DOHH2 (cell line): Measurements from ENCODE around the gene RPL9.
"Not testable (repeated sequence)": the region's sequence is repeated elsewhere in the genome, so short reads cannot be mapped to it uniquely, and the experiment has no call there.

Experiments
- H3F3A ChIP-seq: fragments of 200-600 bp; sonication (generic), shearing (Covaris generic); 2 replicates; pipeline ENCODE4 v1.6.0; 2016; ENCODE audit warnings: antibody characterized with exemption, mild to moderate bottlenecking; ENCODE audit not compliant: control insufficient read depth, insufficient read depth
- H3K27ac ChIP-seq: fragments of 200-600 bp; sonication (generic); 2 replicates; pipeline ENCODE4 v1.5.1; 2014; ENCODE audit warnings: low read depth, mild to moderate bottlenecking, low read length, moderate library complexity
- H3K27me3 ChIP-seq: fragments of 200-600 bp; sonication (generic); 2 replicates; pipeline ENCODE4 v1.6.1; 2014; ENCODE audit warnings: mild to moderate bottlenecking, low read length, mixed read lengths; ENCODE audit not compliant: control insufficient read depth
- H3K36me3 ChIP-seq: fragments of 200-600 bp; sonication (generic); 2 replicates; pipeline ENCODE4 v1.6.1; 2014; ENCODE audit warnings: mild to moderate bottlenecking, low read length, moderate library complexity, mixed read lengths; ENCODE audit not compliant: control insufficient read depth
- H3K4me1 ChIP-seq: fragments of 200-600 bp; sonication (generic); 2 replicates; pipeline ENCODE4 v1.6.1; 2014; ENCODE audit warnings: mild to moderate bottlenecking, low read length, mixed read lengths; ENCODE audit not compliant: control insufficient read depth
- H3K4me2 ChIP-seq: fragments of 200-600 bp; sonication (generic); 2 replicates; pipeline ENCODE4 v1.6.0; 2014; ENCODE audit warnings: mild to moderate bottlenecking, low read length, moderate library complexity
- H3K4me3 ChIP-seq: fragments of 200-600 bp; sonication (generic); 2 replicates; pipeline ENCODE4 v1.5.1; 2014; ENCODE audit warnings: mild to moderate bottlenecking, low read length, mixed read lengths
- H3K79me2 ChIP-seq: fragments of 200-600 bp; sonication (generic); 2 replicates; pipeline ENCODE4 v1.6.1; 2014; ENCODE audit warnings: mild to moderate bottlenecking, low read length, mixed read lengths; ENCODE audit not compliant: control insufficient read depth
- H3K9me2 ChIP-seq: fragments of 200-600 bp; sonication (generic); replicated peaks from 2 replicates; pipeline ENCODE4 v1.6.1; 2014; ENCODE audit warnings: mild to moderate bottlenecking, low read length, mixed read lengths; ENCODE audit not compliant: control insufficient read depth
- H3K9me3 ChIP-seq: fragments of 200-600 bp; sonication (generic); 2 replicates; pipeline ENCODE4 v1.6.1; 2014; ENCODE audit warnings: antibody characterized with exemption, low read length, mixed read lengths; ENCODE audit not compliant: control insufficient read depth, insufficient read depth
- H4K20me1 ChIP-seq: fragments of 200-600 bp; sonication (generic); 2 replicates; pipeline ENCODE4 v1.6.0; 2014; ENCODE audit warnings: low read depth, mild to moderate bottlenecking, antibody characterized with exemption, low read length, moderate library complexity; ENCODE audit not compliant: control insufficient read depth, insufficient read depth
- CTCF ChIP-seq: fragments of 200-600 bp; sonication (generic); IDR thresholded peaks from one replicate; pipeline ENCODE4 v1.5.1; 2014; ENCODE audit warnings: antibody characterized with exemption, mild to moderate bottlenecking, low read depth, low read length; ENCODE audit not compliant: poor library complexity, severe bottlenecking
- EZH2phosphoT487 ChIP-seq: fragments of 200-600 bp; sonication (generic); IDR thresholded peaks from 2 replicates; pipeline ENCODE4 v1.6.1; 2017; ENCODE audit warnings: borderline replicate concordance, mild to moderate bottlenecking, antibody characterized with exemption, low read length, moderate library complexity, mixed read lengths

Gene RPL9

GRCh38 chr4:39422247-39422646 lies 36.5 kb downstream of the RPL9 start:
- no peaks in the 10 kb centered on the region for H3F3A ChIP-seq
- no peaks in the 10 kb centered on the region for H3K79me2 ChIP-seq
- H3K27ac ChIP-seq: no peak overlapping the region
- no peaks in the 10 kb centered on the region for H3K4me1 ChIP-seq
- no peaks in the 10 kb centered on the region for H4K20me1 ChIP-seq
- no peaks in the 10 kb centered on the region for H3K9me2 ChIP-seq
- H3K4me3 ChIP-seq: no peak overlapping the region
- no peaks in the 10 kb centered on the region for H3K27me3 ChIP-seq
- no peak overlapping the region for H3K4me2 ChIP-seq
- no peaks in the 10 kb centered on the region for H3K36me3 ChIP-seq
- H3K9me3 ChIP-seq: no peaks in the 10 kb centered on the region
- TF ChIP-seq EZH2phosphoT487 (no peak), CTCF (no peak)

GRCh38 chr4:39415678-39416283 lies 42.9 kb downstream of the RPL9 start:
- Histone ChIP-seq H3K4me2 (no peak overlapping the region), H3K36me3 (no peaks in the 10 kb centered on the region), H3K79me2 (no peaks in the 10 kb centered on the region)

GRCh38 chr4:39411561-39411960 lies 47.2 kb downstream of the RPL9 start:
- H3K4me1 ChIP-seq: peaks cover 10% of the 10 kb centered on the region
- not testable (repeated sequence) for H3F3A ChIP-seq, H3K4me2 ChIP-seq, H3K27me3 ChIP-seq, H3K9me3 ChIP-seq, H4K20me1 ChIP-seq, H3K36me3 ChIP-seq, H3K4me3 ChIP-seq, H3K79me2 ChIP-seq, H3K27ac ChIP-seq, H3K9me2 ChIP-seq

More at GRCh38 chr4:39415678-39416283, 42.9 kb downstream of the RPL9 start:
- H4K20me1 ChIP-seq: no peaks in the 10 kb centered on the region
- no peaks in the 10 kb centered on the region for H3K4me1 ChIP-seq
- no peaks in the 10 kb centered on the region for H3K9me3 ChIP-seq
- no peak overlapping the region for H3K27ac ChIP-seq
- no peaks in the 10 kb centered on the region for H3F3A ChIP-seq
- H3K9me2 ChIP-seq: no peaks in the 10 kb centered on the region
- H3K4me3 ChIP-seq: no peak overlapping the region
- TF ChIP-seq CTCF (no peak), EZH2phosphoT487 (no peak)
- no peaks in the 10 kb centered on the region for H3K27me3 ChIP-seq

- Histone ChIP-seq H3K79me2 (no peaks in the 10 kb centered on the region), H3K9me2 (no peaks in the 10 kb centered on the region), H3K9me3 (no peaks in the 10 kb centered on the region), H3K27me3 (no peaks in the 10 kb centered on the region), H3F3A (0 out of 2 replicates have a peak, but pooled peaks cover 8% of the 10 kb centered on the region), H3K4me3 (no peak overlapping the region), H4K20me1 (no peaks in the 10 kb centered on the region), H3K36me3 (no peaks in the 10 kb centered on the region), H3K27ac (no peak overlapping the region), H3K4me1 (peaks cover 10% of the 10 kb centered on the region), H3K4me2 (peak overlapping the region; percentile 22; the same call in 1 of the 2 replicates)
- TF ChIP-seq CTCF (peak; percentile 55), EZH2phosphoT487 (no peak)
Observed at GRCh38 chr4:39410415-39410814, 48.3 kb downstream of the RPL9 start.
